Bronchial epithelial cell (primary cell): ENCODE data around the gene SUCLA2. TPM values are rescaled to one million over a fixed set of nuclear protein-coding genes. Genes with fewer than 3 reads are reported as not detected.
A peak's percentile ranks its signal among the peaks of the same experiment; 100 is the strongest.

ENCODE experiments used
- DNase-seq: peaks from one replicate; pipeline ENCODE4 v3.0.0-alpha.2; 2010; ENCODE audit warnings: low read depth
- FAIRE-seq: peaks from 2 replicates; lab custom pipeline; 2011; peaks lifted over from hg19 to GRCh38; lab: Jason Lieb, UNC
- H3K27me3 ChIP-seq: 2 replicates; pipeline ENCODE4 v1.5.1; 2011; ENCODE audit warnings: low read length; ENCODE audit not compliant: control insufficient read depth, insufficient read depth
- H3K36me3 ChIP-seq: 2 replicates; pipeline ENCODE4 v1.5.1; 2011; ENCODE audit warnings: low read length; ENCODE audit not compliant: control insufficient read depth, insufficient read depth
- H3K4me3 ChIP-seq: 2 replicates; pipeline ENCODE4 v1.5.1; 2011; ENCODE audit warnings: mild to moderate bottlenecking, low read depth, low read length, control low read depth
- CTCF ChIP-seq: IDR thresholded peaks from 2 replicates; pipeline ENCODE4 v1.5.1; 2011; ENCODE audit warnings: mild to moderate bottlenecking, moderate library complexity, low read length, control low read depth, inconsistent platforms; ENCODE audit not compliant: insufficient read depth, severe bottlenecking
- total RNA-seq: library from RNA; depleted of rRNA; stranded (reverse); fragments of >200 nt; gene quantifications from 2 replicates; pipeline ENCODE4 v1.2.1, GENCODE V29; 2014

Gene SUCLA2
- total RNA-seq, 1 donor from 2014 or later = 57.4 TPM

- Histone ChIP-seq H3K36me3 (no peaks in the 10 kb centered on the region), H3K4me3 (no peak overlapping the region), H3K27me3 (no peaks in the 10 kb centered on the region)
- no peak for TF ChIP-seq CTCF
- DNase-seq = peak; percentile 62
- FAIRE-seq = no peak
These were observed 92.7 kb downstream of the SUCLA2 start for GRCh38 chr13:47908197-47908902.

- Histone ChIP-seq H3K36me3 (no peaks in the 10 kb centered on the region), H3K27me3 (no peaks in the 10 kb centered on the region), H3K4me3 (no peak overlapping the region)
- DNase-seq (no peak), FAIRE-seq (no peak)
- no peak for TF ChIP-seq CTCF
These were observed 96.2 kb downstream of the SUCLA2 start for GRCh38 chr13:47904891-47905290.

GRCh38 chr13:47904241-47904640, 96.8 kb downstream of the SUCLA2 start:
- no peak for DNase-seq
- H3K4me3 ChIP-seq = no peak overlapping the region

GRCh38 chr13:47903836-47904235, 97.2 kb downstream of the SUCLA2 start:
- FAIRE-seq = no peak
- no peak overlapping the region for H3K4me3 ChIP-seq
- no peaks in the 10 kb centered on the region for H3K36me3 ChIP-seq
- DNase-seq = peak; percentile 16
- H3K27me3 ChIP-seq = no peaks in the 10 kb centered on the region
- no peak for TF ChIP-seq CTCF

More at GRCh38 chr13:47904241-47904640, 96.8 kb downstream of the SUCLA2 start:
- no peak for TF ChIP-seq CTCF
- FAIRE-seq = no peak
- Histone ChIP-seq H3K27me3 (no peaks in the 10 kb centered on the region), H3K36me3 (no peaks in the 10 kb centered on the region)

- TF ChIP-seq CTCF = no peak
- Histone ChIP-seq H3K27me3 (no peaks in the 10 kb centered on the region), H3K36me3 (no peaks in the 10 kb centered on the region), H3K4me3 (no peak overlapping the region)
- FAIRE-seq (peak; percentile 55), DNase-seq (no peak)
These were observed 99.6 kb downstream of the SUCLA2 start for GRCh38 chr13:47901441-47901840.

GRCh38 chr13:47898080-47898479, 103.0 kb downstream of the SUCLA2 start:
- Histone ChIP-seq H3K4me3 (no peak overlapping the region), H3K36me3 (no peaks in the 10 kb centered on the region), H3K27me3 (no peaks in the 10 kb centered on the region)
- TF ChIP-seq CTCF = no peak
- FAIRE-seq (no peak), DNase-seq (no peak)
